SIG-M5 treated with dmso at 0.1 percent for 504 hours (cell line): Measurements from ENCODE around the gene KIF6.
A peak's percentile ranks its signal among the peaks of the same experiment; 100 is the strongest.

Source experiments
- DNase-seq: peaks from one replicate; lab custom pipeline; 2025; ENCODE audit not compliant: unreplicated experiment; lab: John Stamatoyannopoulos, UW

The KIF6 gene

GRCh38 chr6:39357998-39358686 lies 367.1 kb downstream of the KIF6 start:
- DNase-seq, result no peak

DNA sequence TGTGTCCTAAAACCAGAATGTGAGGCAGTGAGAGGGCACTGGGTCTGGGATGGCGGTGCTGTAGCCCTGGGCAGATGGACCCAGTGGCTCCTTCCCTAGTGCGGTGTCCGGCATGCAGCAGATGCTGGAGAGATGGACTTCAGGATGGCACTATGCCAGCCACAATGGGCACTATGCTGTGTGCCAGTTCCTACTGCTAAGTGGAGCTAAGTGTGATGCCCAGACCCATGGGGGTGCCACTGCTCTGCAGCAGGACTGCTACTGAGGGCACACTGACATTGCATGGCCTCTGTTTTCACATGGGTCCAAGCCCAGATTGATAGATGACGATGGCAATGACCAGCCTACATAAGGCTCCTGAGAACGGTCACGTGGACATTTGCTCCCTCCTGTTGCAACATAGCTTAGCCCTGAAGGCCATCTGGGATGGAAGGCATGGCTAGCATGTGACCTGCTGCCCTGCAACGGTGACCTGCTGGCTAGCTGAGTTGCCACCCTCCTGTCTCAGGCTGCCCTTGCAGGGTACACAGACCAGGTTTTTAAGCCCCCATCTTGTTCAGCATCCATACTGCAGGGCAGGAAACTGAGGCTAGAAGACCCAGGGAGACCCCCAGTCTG lies 371.4 kb downstream of the KIF6 start:
- no peak for DNase-seq

GRCh38 chr6:39350723-39351505 lies 374.3 kb downstream of the KIF6 start:
- no peak for DNase-seq

DNA sequence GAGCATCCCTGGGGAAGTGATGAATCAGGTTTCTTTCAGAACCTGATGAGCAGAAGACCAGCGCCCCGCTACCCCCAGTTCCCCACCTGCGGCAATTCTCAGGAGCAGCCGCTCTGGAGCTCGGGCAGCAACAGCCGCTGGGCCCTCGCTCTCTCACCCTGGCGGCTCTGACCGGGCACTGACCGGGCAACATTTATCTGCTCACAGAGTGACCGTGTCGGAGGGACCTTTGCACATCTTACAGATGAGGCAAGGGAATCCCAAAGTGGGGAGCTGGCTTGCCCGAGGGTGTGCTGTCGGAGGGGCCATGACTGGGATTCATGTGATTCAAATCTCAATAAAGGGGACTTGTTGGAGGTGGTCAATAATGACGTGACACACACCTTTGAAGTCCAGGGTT lies 376.5 kb downstream of the KIF6 start:
- DNase-seq, result no peak

DNA sequence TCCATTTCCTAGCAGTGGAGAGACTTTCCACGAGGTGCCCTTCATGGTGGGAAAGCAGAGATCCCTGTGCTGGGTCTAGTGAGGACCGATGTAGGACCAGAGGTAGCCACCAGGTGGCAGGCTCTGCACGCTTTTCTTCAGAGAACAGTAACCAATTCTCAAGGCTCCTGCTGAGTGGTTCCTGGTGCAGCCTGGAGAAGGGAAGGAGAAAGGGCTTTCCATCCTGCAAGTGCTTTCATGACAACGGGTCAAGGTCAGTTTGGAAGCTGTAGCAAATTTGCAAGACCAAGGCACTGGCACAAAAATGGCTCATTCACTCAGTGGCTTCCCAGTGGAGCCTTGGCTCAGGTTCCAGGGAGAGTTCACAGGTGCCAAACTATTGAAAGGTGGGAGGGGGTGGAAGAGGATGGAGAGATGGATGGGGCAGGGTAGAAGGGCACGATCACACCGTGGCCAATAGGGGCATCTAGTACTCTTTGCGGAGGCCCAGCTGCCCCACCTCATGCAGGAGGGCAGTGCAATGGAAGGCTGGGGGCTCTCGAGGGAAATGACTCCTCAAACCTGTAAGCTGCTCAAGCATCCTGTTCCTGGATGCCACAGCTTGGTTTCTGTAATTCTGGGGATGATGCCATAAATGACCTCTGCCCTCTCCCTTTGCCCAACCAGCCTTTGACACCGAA lies 377.2 kb downstream of the KIF6 start:
- peak; percentile 53 for DNase-seq

GRCh38 chr6:39347206-39347605 lies 378.0 kb downstream of the KIF6 start:
- no peak for DNase-seq

DNA sequence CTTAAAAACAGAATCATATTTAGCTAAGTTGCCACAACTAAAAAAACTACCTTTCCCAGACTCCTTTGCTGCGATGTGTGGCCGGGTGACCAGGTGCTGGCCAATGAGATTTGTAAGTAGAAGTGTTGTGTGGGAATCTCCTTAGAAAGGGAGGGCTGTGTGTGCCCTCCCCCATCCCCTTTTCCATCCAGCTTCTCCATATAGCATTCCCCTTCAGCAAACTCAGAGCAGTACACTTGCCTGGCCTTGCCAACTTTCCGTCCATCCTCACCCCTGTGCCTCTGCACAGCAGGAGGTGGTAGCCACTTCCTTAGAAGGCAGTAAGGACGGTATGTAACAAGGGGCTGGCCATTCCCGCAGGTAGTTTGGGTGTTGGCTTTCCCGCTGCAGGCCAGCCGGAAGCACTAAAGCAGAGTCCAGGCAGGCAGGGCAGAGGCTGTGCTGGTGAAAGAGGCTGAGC lies 380.4 kb downstream of the KIF6 start:
- DNase-seq, result no peak

- DNase-seq, result no peak
Observed at GRCh38 chr6:39343396-39343870, 381.8 kb downstream of the KIF6 start.

GRCh38 chr6:39342692-39343395 lies 382.4 kb downstream of the KIF6 start:
- no peak for DNase-seq

GRCh38 chr6:39341937-39342336 lies 383.3 kb downstream of the KIF6 start:
- no peak for DNase-seq

DNA sequence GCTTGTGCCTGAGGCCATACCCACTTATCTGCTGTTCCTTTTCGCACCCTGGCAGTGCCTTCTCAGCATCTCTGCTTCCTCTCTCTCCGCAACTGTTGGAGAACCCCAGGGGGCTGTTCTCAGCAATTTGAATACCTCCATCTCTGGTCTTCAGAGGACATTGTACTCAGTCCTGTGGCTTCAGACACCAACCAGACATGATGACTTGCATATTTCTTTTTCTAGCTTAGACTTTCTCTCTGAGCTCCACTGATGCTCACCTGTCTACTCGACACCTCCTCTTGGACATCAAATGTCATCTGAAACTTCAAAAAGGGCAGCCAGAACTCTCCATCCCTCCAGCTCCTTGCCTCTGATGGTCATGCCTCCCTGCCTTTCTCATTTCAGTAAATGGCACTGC lies 383.9 kb downstream of the KIF6 start:
- DNase-seq, result no peak

- no peak for DNase-seq
Observed at GRCh38 chr6:39339868-39340550, 385.2 kb downstream of the KIF6 start.

- DNase-seq, result no peak
Observed at GRCh38 chr6:39339096-39339867, 385.9 kb downstream of the KIF6 start.

DNA sequence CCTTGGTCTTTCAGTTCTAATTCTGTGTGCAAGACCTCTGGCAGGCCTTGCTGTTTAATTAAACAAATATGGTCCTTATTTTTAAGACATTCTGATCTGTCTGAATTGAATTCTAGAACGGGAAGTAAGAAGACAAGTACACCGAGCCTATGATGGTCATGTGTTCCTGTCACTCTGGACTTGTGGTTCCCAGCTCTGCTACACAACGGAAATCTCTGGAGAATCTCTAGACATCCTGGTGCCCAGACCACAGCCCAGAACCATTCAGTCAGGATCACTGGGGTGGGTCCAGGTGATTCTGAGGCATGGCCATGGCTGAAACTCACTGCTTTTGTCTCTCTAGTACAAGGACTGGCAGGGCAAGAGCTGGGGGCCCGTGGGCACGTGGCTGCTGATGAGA lies 386.8 kb downstream of the KIF6 start:
- no peak for DNase-seq

DNA sequence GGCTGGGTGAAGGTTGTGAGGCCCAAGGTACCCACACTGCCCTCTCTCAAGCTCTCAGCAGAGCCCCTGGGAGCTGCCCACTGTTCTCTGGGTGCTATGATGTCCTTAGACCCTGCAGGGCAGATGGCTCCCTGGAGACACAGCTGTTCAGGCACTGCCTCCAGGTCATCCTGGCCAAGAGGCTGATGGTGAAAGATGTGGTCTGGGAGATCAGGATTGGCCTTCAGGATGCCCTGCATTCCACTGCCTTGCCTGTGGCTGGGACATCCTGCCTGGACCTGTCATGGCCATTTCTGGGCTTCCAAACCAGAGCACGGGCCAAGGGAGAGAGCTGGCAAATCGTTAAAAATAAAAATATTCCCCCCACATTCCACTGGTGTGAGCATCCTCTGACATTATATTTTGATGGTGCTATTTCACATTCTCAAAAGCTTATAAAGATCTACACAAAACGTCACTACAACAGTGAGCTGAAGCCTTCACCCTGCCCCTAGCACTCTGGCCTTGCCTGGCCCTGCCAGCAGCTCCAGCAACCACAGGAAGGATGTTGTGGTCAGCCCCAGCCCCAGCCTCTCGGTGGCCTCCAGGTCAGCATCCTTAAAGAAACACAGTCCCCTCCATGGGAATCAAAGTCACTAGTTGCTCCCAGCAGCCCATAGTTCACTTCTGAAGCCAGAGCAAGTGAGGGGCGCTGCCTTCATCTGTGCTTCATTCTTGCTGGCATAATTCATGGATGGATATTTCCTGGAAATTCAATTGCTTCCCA lies 389.2 kb downstream of the KIF6 start:
- DNase-seq, result no peak

GRCh38 chr6:39333644-39334438 lies 391.4 kb downstream of the KIF6 start:
- no peak for DNase-seq

DNA sequence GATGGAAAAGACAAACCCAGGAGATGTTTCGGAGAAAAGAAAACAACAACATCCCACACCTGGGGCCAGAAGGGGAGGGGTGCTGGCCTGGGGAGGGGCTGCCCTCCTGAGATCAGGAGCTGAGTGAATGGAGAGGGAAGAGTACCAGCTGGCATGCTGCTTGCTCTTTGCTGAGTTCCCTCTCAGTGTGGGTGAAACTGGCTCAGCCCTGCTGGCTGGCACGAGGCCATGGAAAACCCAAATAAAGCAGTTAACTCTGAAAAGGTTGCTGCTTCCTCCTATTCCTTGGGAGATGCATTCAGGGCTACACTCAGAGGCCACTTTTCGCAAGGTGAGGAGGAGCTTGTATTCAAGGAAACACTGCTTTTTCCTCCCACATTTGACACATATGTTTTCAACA lies 394.7 kb downstream of the KIF6 start:
- no peak for DNase-seq

DNA sequence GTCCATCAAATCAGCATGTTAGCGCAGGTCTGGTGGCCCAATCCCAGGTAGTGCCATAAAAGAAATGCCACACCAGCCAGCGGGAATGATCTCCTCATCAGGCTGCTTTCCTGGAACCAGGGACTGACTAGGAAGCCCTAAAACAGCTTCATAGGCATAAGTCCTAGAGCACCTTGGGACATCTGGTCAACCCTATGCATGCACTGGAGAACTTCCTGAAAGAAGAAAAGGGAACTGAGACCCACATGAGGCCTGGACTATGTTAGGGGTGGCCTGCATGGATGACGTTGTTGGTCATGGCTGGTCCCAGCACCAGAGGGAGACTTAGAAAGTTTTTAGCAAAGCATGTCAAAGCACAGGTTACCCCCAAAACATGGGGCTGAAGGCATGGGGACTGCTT lies 395.2 kb downstream of the KIF6 start:
- peak; percentile 35 for DNase-seq
